Lower leg skin (tissue), 3 donors: ENCODE results near the gene NCAM2.

ENCODE experiments used
- POLR2A ChIP-seq, 2 donors: fragments of 450-650 bp; IDR thresholded peaks; one replicate each; pipeline ENCODE4 v1.6.1; 2016 to 2017; ENCODE audit warnings: antibody characterized with exemption in 2 of 2, mild to moderate bottlenecking in 1 of 2, moderate library complexity in 1 of 2
- TF ChIP-seq, protein P1 (sequence below), 3 donors: fragments of 450-650 bp; IDR thresholded peaks; one replicate each; pipeline ENCODE4 v1.5.1; 2016; ENCODE audit warnings: antibody characterized with exemption in 3 of 3, mild to moderate bottlenecking in 3 of 3, moderate library complexity in 2 of 3

DNA sequence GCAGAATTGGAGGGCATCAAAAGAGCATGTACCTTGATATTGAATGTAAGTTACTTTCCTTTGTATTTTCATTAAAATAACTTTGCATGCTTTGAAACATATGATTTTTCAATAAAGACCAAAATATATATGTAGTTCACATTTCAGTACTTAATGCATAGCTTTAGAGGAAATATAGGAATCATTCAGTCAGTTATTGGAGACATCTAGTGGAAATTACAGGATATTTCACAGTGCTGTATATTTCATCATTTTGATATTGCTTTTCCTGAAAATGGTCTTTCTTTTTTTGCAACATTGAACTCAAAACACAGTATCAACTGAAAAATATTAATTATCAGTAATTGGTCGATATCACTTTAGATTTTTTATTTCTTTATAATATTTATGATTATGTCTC is 375.8 kb downstream of the NCAM2 start:
- TF ChIP-seq, protein P1, sequence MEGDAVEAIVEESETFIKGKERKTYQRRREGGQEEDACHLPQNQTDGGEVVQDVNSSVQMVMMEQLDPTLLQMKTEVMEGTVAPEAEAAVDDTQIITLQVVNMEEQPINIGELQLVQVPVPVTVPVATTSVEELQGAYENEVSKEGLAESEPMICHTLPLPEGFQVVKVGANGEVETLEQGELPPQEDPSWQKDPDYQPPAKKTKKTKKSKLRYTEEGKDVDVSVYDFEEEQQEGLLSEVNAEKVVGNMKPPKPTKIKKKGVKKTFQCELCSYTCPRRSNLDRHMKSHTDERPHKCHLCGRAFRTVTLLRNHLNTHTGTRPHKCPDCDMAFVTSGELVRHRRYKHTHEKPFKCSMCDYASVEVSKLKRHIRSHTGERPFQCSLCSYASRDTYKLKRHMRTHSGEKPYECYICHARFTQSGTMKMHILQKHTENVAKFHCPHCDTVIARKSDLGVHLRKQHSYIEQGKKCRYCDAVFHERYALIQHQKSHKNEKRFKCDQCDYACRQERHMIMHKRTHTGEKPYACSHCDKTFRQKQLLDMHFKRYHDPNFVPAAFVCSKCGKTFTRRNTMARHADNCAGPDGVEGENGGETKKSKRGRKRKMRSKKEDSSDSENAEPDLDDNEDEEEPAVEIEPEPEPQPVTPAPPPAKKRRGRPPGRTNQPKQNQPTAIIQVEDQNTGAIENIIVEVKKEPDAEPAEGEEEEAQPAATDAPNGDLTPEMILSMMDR (IDR thresholded peaks at IDR 0.05), result no peak
- no peak for TF ChIP-seq POLR2A (IDR thresholded peaks at IDR 0.05)
